GM12801 (cell line): ENCODE measurements around the gene BCL2A1.

Source experiments
- CTCF ChIP-seq: IDR thresholded peaks from one replicate; pipeline ENCODE4 v1.5.1; 2011; ENCODE audit warnings: control low read depth; ENCODE audit not compliant: insufficient read length; ENCODE audit errors: extremely low read depth

Gene BCL2A1

GRCh38 chr15:79967298-79968182 lies 3.5 kb downstream of the BCL2A1 start:
- TF ChIP-seq CTCF = no peak

- no peak for TF ChIP-seq CTCF
These were observed 4.2 kb downstream of the BCL2A1 start for GRCh38 chr15:79966634-79967297.

GRCh38 chr15:79965846-79966630 lies 5.0 kb downstream of the BCL2A1 start:
- no peak for TF ChIP-seq CTCF

- TF ChIP-seq CTCF = no peak
These were observed 6.7 kb downstream of the BCL2A1 start for GRCh38 chr15:79964232-79964805.

DNA sequence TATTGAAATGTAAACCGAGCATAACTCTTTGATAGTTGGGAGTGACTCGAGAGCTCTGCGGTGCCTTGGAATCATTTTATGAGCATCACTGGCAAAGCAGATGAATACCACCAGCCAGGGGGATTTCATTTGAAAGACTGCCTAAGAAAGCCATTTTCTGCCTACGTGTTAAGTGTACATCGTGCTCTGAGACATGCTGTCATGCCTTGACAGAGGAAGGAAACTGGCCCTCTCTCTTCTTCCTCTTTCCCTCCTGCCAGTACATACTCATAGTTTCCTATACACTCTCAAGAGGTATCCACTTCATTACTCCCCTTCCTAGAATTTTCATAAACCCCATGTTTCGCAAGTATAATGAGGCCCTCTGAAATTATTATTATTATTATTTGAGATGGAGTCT lies 8.8 kb downstream of the BCL2A1 start:
- TF ChIP-seq CTCF = no peak

GRCh38 chr15:79960502-79961212 lies 10.3 kb downstream of the BCL2A1 start:
- TF ChIP-seq CTCF = no peak
